ENCODE results near the gene PDCD1LG2.
A peak's percentile ranks its signal among the peaks of the same experiment; 100 is the strongest.

The PDCD1LG2 gene

GRCh38 chr9:5510989-5511388 lies 658 bp downstream of the PDCD1LG2 start:
- TF ChIP-seq CTCF (IDR thresholded peaks at IDR 0.05; ENCODE audit: insufficient read depth, low read depth, low read length, missing control alignments) = no peak
- peak overlapping the region; percentile 69 for H3K4me3 ChIP-seq (ENCODE audit: low read depth, low read length)
- no peak for DNase-seq (ENCODE audit: low read depth)

GRCh38 chr9:5511476-5511875 lies 1.1 kb downstream of the PDCD1LG2 start:
- peak overlapping the region; percentile 69 for H3K4me3 ChIP-seq (ENCODE audit: low read depth, low read length)
- DNase-seq (ENCODE audit: low read depth) = no peak
- no peak for TF ChIP-seq CTCF (IDR thresholded peaks at IDR 0.05; ENCODE audit: insufficient read depth, low read depth, low read length, missing control alignments)

DNA sequence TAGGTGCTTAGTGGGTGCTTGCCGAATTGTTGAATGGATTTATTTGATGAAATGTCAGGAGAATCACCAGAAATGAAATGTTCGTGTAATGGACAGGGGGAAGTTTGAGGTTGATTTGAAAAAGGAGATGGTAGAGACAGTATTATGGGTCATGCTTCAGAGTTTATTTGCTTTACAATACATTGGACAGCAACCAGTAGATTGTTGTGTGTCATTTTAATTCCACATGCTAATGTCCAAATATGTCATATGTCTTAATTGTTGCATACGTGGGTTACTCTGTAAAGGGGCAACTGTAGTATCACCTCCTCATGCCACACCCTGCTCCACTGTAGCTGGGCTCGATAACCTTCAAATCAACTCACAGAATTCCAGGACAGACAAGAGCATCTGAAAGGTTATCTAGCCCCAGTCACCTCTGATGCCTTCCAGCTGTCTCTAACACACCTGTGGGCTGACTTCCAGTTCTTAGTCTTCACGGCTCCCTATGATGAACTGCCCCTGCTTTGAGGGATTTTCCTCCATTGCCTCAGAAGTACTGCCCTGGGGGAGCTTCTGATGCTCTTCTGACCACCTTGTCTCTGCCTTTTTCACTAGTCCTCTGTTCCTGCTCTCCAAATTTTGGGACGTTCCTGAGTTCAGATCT lies 1.7 kb downstream of the PDCD1LG2 start:
- peak; percentile 67 for DNase-seq (ENCODE audit: low read depth)
- H3K4me3 ChIP-seq (ENCODE audit: low read depth, low read length) = peak overlapping the region; percentile 69
- no peak for TF ChIP-seq CTCF (IDR thresholded peaks at IDR 0.05; ENCODE audit: insufficient read depth, low read depth, low read length, missing control alignments)

- peak overlapping the region; percentile 69 for H3K4me3 ChIP-seq (ENCODE audit: low read depth, low read length)
- no peak for TF ChIP-seq CTCF (IDR thresholded peaks at IDR 0.05; ENCODE audit: insufficient read depth, low read depth, low read length, missing control alignments)
- DNase-seq (ENCODE audit: low read depth) = no peak
Measured at GRCh38 chr9:5512658-5513452, 2.5 kb downstream of the PDCD1LG2 start.

GRCh38 chr9:5513966-5514616 lies 3.8 kb downstream of the PDCD1LG2 start:
- DNase-seq (ENCODE audit: low read depth) = no peak
- TF ChIP-seq CTCF (IDR thresholded peaks at IDR 0.05; ENCODE audit: insufficient read depth, low read depth, low read length, missing control alignments) = no peak
- peak overlapping the region; percentile 69 for H3K4me3 ChIP-seq (ENCODE audit: low read depth, low read length)

- DNase-seq (ENCODE audit: low read depth) = peak; percentile 83
- TF ChIP-seq CTCF (IDR thresholded peaks at IDR 0.05; ENCODE audit: insufficient read depth, low read depth, low read length, missing control alignments) = no peak
Measured at GRCh38 chr9:5514617-5515260, 4.4 kb downstream of the PDCD1LG2 start.

More at GRCh38 chr9:5514617-5515260, 4.4 kb downstream of the PDCD1LG2 start:
- H3K4me3 ChIP-seq (ENCODE audit: low read depth, low read length) = peak overlapping the region; percentile 69

All from GM12865 (cell line).